AG04450 (cell line): ENCODE results near the gene FHL1. TPM values are rescaled to one million over a fixed set of nuclear protein-coding genes. Genes with fewer than 3 reads are reported as not detected.

ENCODE experiments used
- CTCF ChIA-PET: fragments of 300-600, 350-600 bp; formaldehyde crosslinking; extraction: SDS; loops from one replicate; lab custom pipeline; 2022; ENCODE audit warnings: antibody characterized with exemption, inconsistent platforms; lab: Charles Lee
- POLR2A ChIA-PET: fragments of 350-600 bp; formaldehyde crosslinking; extraction: SDS; loops from one replicate; lab custom pipeline; 2021; ENCODE audit warnings: antibody characterized with exemption, inconsistent platforms; lab: Yijun Ruan, JAX
- DNase-seq: peaks from one replicate; pipeline ENCODE4 v3.0.0-alpha.2; 2011; ENCODE audit warnings: low read depth, low spot score
- H3K27ac ChIP-seq: one replicate; pipeline ENCODE4 v1.5.1; 2012; ENCODE audit warnings: low read depth, low read length, control low read depth
- H3K27me3 ChIP-seq: one replicate; pipeline ENCODE4 v1.6.0; 2012; ENCODE audit warnings: low read length; ENCODE audit not compliant: control insufficient read depth, insufficient read depth
- H3K4me3 ChIP-seq: 2 replicates; pipeline ENCODE4 v1.5.1; 2011; ENCODE audit warnings: mild to moderate bottlenecking, low read depth, low read length, control low read depth
- H3K9me3 ChIP-seq: 2 replicates; pipeline ENCODE4 v1.5.1; 2012; ENCODE audit warnings: low read length; ENCODE audit not compliant: control insufficient read depth, insufficient read depth
- polyA plus RNA-seq: library from polyadenylated mRNA; depleted of rRNA; stranded (reverse); fragments of >200 nt; gene quantifications from 2 replicates; pipeline ENCODE4 v1.2.3, GENCODE V29; 2011
- TF ChIP-seq, protein P1 (sequence below): IDR thresholded peaks from 2 replicates; pipeline ENCODE4 v1.5.1; 2011; ENCODE audit warnings: low read depth, low read length, control low read depth, inconsistent platforms

The FHL1 gene
- polyA plus RNA-seq, 1 experiment = 158 TPM

GRCh38 chrX:136219893-136220292 is 72.6 kb downstream of the FHL1 start:
- H3K9me3 ChIP-seq = no peaks in the 10 kb centered on the region
- no peaks in the 10 kb centered on the region for H3K27me3 ChIP-seq
- no peak overlapping the region for H3K27ac ChIP-seq
- TF ChIP-seq, protein P1, sequence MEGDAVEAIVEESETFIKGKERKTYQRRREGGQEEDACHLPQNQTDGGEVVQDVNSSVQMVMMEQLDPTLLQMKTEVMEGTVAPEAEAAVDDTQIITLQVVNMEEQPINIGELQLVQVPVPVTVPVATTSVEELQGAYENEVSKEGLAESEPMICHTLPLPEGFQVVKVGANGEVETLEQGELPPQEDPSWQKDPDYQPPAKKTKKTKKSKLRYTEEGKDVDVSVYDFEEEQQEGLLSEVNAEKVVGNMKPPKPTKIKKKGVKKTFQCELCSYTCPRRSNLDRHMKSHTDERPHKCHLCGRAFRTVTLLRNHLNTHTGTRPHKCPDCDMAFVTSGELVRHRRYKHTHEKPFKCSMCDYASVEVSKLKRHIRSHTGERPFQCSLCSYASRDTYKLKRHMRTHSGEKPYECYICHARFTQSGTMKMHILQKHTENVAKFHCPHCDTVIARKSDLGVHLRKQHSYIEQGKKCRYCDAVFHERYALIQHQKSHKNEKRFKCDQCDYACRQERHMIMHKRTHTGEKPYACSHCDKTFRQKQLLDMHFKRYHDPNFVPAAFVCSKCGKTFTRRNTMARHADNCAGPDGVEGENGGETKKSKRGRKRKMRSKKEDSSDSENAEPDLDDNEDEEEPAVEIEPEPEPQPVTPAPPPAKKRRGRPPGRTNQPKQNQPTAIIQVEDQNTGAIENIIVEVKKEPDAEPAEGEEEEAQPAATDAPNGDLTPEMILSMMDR = no peak
- ChIA-PET POLR2A (no interaction called here), CTCF (interaction anchor here (1.1 kb wide), 1 partner anchor 192 kb away, joined by 4 read pairs; no protein-coding TSS in a partner anchor)
- DNase-seq = no peak
- no peak overlapping the region for H3K4me3 ChIP-seq

GRCh38 chrX:136220540-136220939 is 73.2 kb downstream of the FHL1 start:
- DNase-seq = no peak
- no peak overlapping the region for H3K4me3 ChIP-seq
- no peaks in the 10 kb centered on the region for H3K27me3 ChIP-seq
- H3K27ac ChIP-seq = no peak overlapping the region
- ChIA-PET CTCF (interaction anchor here (0.6 kb wide), 1 partner anchor 12 kb away, joined by 4 read pairs; no protein-coding TSS in a partner anchor), POLR2A (no interaction called here)
- TF ChIP-seq, protein P1 = no peak
- no peaks in the 10 kb centered on the region for H3K9me3 ChIP-seq

GRCh38 chrX:136220951-136221350 is 73.6 kb downstream of the FHL1 start:
- CTCF ChIA-PET = interaction anchor here (0.6 kb wide), 1 partner anchor 12 kb away, joined by 4 read pairs; no protein-coding TSS in a partner anchor
- H3K9me3 ChIP-seq = no peaks in the 10 kb centered on the region
- no peak overlapping the region for H3K27ac ChIP-seq
- H3K27me3 ChIP-seq = no peaks in the 10 kb centered on the region
- H3K4me3 ChIP-seq = no peak overlapping the region
- TF ChIP-seq, protein P1 = no peak
- no peak for DNase-seq
- POLR2A ChIA-PET = no interaction called here

DNA sequence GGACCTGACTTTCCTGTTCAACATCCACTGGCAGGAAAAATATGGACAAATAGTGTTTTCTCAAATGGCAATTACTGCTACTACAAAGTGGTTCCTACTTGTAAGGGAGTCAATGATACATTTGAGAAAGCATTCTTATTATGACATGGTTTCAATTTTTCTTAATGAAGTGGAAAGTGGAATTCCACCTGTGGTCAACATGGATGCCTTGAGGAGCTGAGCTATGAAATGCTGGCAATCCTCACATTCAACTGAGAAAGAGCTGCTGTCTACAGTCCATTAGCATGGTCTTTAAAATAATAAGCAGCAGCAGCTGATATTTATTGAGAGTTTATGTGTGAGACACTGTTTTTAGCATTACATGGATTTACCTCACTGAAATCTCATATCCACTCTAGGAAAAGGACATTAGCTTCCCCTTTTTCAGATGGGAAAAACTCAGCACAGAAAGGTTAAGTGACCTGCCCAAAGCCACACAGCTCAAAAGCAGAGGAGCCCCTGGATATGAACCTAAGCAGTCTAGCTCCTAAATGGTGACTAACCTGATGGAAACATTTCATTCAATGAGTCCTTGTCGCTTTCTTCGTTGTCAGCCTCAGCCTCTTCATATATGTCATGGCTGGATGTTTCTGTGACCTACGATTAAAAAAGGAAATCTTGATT is 74.6 kb downstream of the FHL1 start:
- Histone ChIP-seq H3K27me3 (no peaks in the 10 kb centered on the region), H3K9me3 (no peaks in the 10 kb centered on the region), H3K4me3 (no peak overlapping the region), H3K27ac (no peak overlapping the region)
- DNase-seq = no peak
- TF ChIP-seq, protein P1 = no peak
- ChIA-PET POLR2A (no interaction called here), CTCF (interaction anchor here (1.9 kb wide), 1 partner anchor 194 kb away, joined by 7 read pairs; no protein-coding TSS in a partner anchor)

- POLR2A ChIA-PET = no interaction called here
- no peaks in the 10 kb centered on the region for H3K27me3 ChIP-seq
- no peak overlapping the region for H3K4me3 ChIP-seq
- no peak for DNase-seq
- TF ChIP-seq, protein P1 = no peak
- CTCF ChIA-PET = interaction anchor here (3.3 kb wide), 1 partner anchor 199 kb away, joined by 7 read pairs; no protein-coding TSS in a partner anchor
- H3K27ac ChIP-seq = no peak overlapping the region
- H3K9me3 ChIP-seq = no peaks in the 10 kb centered on the region
These were observed 79.7 kb downstream of the FHL1 start for GRCh38 chrX:136227074-136227473.
